H9 (cell line): ENCODE results near the gene ANKZF1. TPM values are rescaled to one million over a fixed set of nuclear protein-coding genes. Genes with fewer than 3 reads are reported as not detected.

Experiments
- DNase-seq: peaks from one replicate; pipeline ENCODE4 v3.0.0-alpha.2; 2017
- H2AFZ ChIP-seq: one replicate; pipeline ENCODE4 v1.6.1; 2013; ENCODE audit warnings: mild to moderate bottlenecking, low read length, control low read depth, moderate library complexity
- H2AK5ac ChIP-seq: 2 replicates; pipeline ENCODE4 v1.6.1; 2013; ENCODE audit warnings: low read length, control low read depth, mixed read lengths; ENCODE audit not compliant: insufficient read length
- H2BK120ac ChIP-seq: one replicate; pipeline ENCODE4 v1.6.1; 2013; ENCODE audit warnings: low read depth, mild to moderate bottlenecking, low read length, control low read depth, inconsistent platforms; ENCODE audit not compliant: poor library complexity, severe bottlenecking
- H2BK12ac ChIP-seq: 2 replicates; pipeline ENCODE4 v1.6.1; 2013; ENCODE audit warnings: low read length, control low read depth, mixed read lengths, low read depth; ENCODE audit not compliant: insufficient read length
- H2BK15ac ChIP-seq: 2 replicates; pipeline ENCODE4 v1.6.1; 2013; ENCODE audit warnings: low read depth, low read length, control low read depth
- H2BK20ac ChIP-seq: one replicate; pipeline ENCODE4 v1.6.1; 2013; ENCODE audit warnings: low read depth, mild to moderate bottlenecking, low read length, control low read depth, inconsistent platforms; ENCODE audit not compliant: poor library complexity, severe bottlenecking
- H2BK5ac ChIP-seq: 2 replicates; pipeline ENCODE4 v1.6.1; 2013; ENCODE audit warnings: low read length, control low read depth, mixed read lengths; ENCODE audit not compliant: insufficient read length
- H3K14ac ChIP-seq: 2 replicates; pipeline ENCODE4 v1.6.1; 2013; ENCODE audit warnings: low read length, control low read depth; ENCODE audit not compliant: insufficient read depth
- H3K18ac ChIP-seq: 2 replicates; pipeline ENCODE4 v1.6.1; 2013; ENCODE audit warnings: low read depth, mild to moderate bottlenecking, mixed read lengths, low read length, control low read depth; ENCODE audit not compliant: insufficient read length
- H3K23ac ChIP-seq: 2 replicates; pipeline ENCODE4 v1.6.1; 2013; ENCODE audit warnings: low read length, control low read depth, mixed read lengths, low read depth; ENCODE audit not compliant: insufficient read length
- H3K23me2 ChIP-seq: 2 replicates; pipeline ENCODE4 v1.6.1; 2013; ENCODE audit warnings: low read depth, mild to moderate bottlenecking, mixed read lengths, low read length, control low read depth; ENCODE audit not compliant: insufficient read length, poor library complexity, severe bottlenecking
- H3K27ac ChIP-seq: 2 replicates; pipeline ENCODE4 v1.5.1; 2013; ENCODE audit warnings: low read length, control low read depth, mixed read lengths, low read depth; ENCODE audit not compliant: insufficient read length
- H3K27me3 ChIP-seq: 2 replicates; pipeline ENCODE4 v1.6.1; 2013; ENCODE audit warnings: low read length, control low read depth, inconsistent platforms; ENCODE audit not compliant: insufficient read depth
- H3K4ac ChIP-seq: 2 replicates; pipeline ENCODE4 v1.6.1; 2013; ENCODE audit warnings: low read depth, mild to moderate bottlenecking, control low read depth, inconsistent platforms, low read length, moderate library complexity
- H3K4me1 ChIP-seq: 2 replicates; pipeline ENCODE4 v1.6.1; 2013; ENCODE audit warnings: low read length, control low read depth, inconsistent platforms; ENCODE audit not compliant: insufficient read depth
- H3K4me2 ChIP-seq: 2 replicates; pipeline ENCODE4 v1.6.1; 2013; ENCODE audit warnings: low read length, control low read depth, mixed read lengths; ENCODE audit not compliant: insufficient read length, insufficient read depth
- H3K56ac ChIP-seq: 2 replicates; pipeline ENCODE4 v1.6.1; 2013; ENCODE audit warnings: low read depth, mild to moderate bottlenecking, mixed read lengths, low read length, control low read depth; ENCODE audit not compliant: insufficient read length
- H3K79me1 ChIP-seq: 2 replicates; pipeline ENCODE4 v1.6.1; 2013; ENCODE audit warnings: low read depth, mild to moderate bottlenecking, moderate library complexity, low read length, control low read depth, inconsistent platforms; ENCODE audit not compliant: insufficient read depth, poor library complexity, severe bottlenecking
- H3K79me2 ChIP-seq: 2 replicates; pipeline ENCODE4 v1.6.1; 2013; ENCODE audit warnings: low read length, control low read depth, inconsistent platforms; ENCODE audit not compliant: insufficient read depth
- H3K9ac ChIP-seq: 2 replicates; pipeline ENCODE4 v1.6.1; 2013; ENCODE audit warnings: low read length, control low read depth, mixed read lengths; ENCODE audit not compliant: insufficient read length; ENCODE audit errors: extremely low read depth
- H3K9me3 ChIP-seq: one replicate; pipeline ENCODE4 v1.6.1; 2013; ENCODE audit warnings: low read depth, low read length, inconsistent platforms; ENCODE audit not compliant: control insufficient read depth
- H3T11ph ChIP-seq: one replicate; pipeline ENCODE4 v1.6.1; 2013; ENCODE audit warnings: mild to moderate bottlenecking, low read length, control low read depth, inconsistent platforms
- H4K20me1 ChIP-seq: one replicate; pipeline ENCODE4 v1.6.1; 2013; ENCODE audit not compliant: control insufficient read depth, insufficient read length, insufficient read depth
- H4K5ac ChIP-seq: 2 replicates; pipeline ENCODE4 v1.6.1; 2013; ENCODE audit warnings: low read depth, mild to moderate bottlenecking, mixed read lengths, low read length, control low read depth; ENCODE audit not compliant: insufficient read length
- H4K8ac ChIP-seq: replicated peaks from 2 replicates; pipeline ENCODE4 v1.6.1; 2013; ENCODE audit warnings: low read length, control low read depth, mixed read lengths, low read depth; ENCODE audit not compliant: insufficient read length
- H4K91ac ChIP-seq: 2 replicates; pipeline ENCODE4 v1.6.1; 2013; ENCODE audit warnings: low read depth, mild to moderate bottlenecking, moderate library complexity, mixed read lengths, low read length, control low read depth; ENCODE audit not compliant: insufficient read length
- H3K27ac Mint-ChIP-seq, 3 experiments: 2 replicates in 2 of 3; 3 replicates in 1 of 3; pipeline ENCODE4 v1.8.0; 2020 to 2021; ENCODE audit warnings: mixed read lengths in 3 of 3, mild to moderate bottlenecking in 1 of 3, moderate library complexity in 1 of 3
- H3K27me3 Mint-ChIP-seq: 2 replicates; pipeline ENCODE4 v1.8.0; 2021; ENCODE audit warnings: low read depth, mild to moderate bottlenecking, moderate library complexity, mixed read lengths
- H3K36me3 Mint-ChIP-seq, 3 experiments: 2 replicates in 2 of 3; 3 replicates in 1 of 3; pipeline ENCODE4 v1.8.0; 2020 to 2021; ENCODE audit warnings: low read depth in 3 of 3, mixed read lengths in 3 of 3; ENCODE audit not compliant: insufficient read depth in 1 of 3
- H3K4me1 Mint-ChIP-seq, 2 experiments: 2 replicates each; pipeline ENCODE4 v1.8.0; 2020; ENCODE audit warnings: mixed read lengths in 2 of 2
- H3K4me3 Mint-ChIP-seq, 2 experiments: 2 replicates in 1 of 2; 3 replicates in 1 of 2; pipeline ENCODE4 v1.8.0; 2020 to 2021; ENCODE audit warnings: mild to moderate bottlenecking in 2 of 2, mixed read lengths in 2 of 2, moderate library complexity in 1 of 2
- H3K9me3 Mint-ChIP-seq, 2 experiments: 2 replicates in 1 of 2; 3 replicates in 1 of 2; pipeline ENCODE4 v1.8.0; 2020; ENCODE audit warnings: mild to moderate bottlenecking in 2 of 2, mixed read lengths in 2 of 2, moderate library complexity in 1 of 2
- WGBS: extraction: QIAGEN DNeasy Blood & Tissue Kit; methylation state at CpG from one replicate; pipeline ENCODE4 v1.1.7; 2013; ENCODE audit warnings: missing lambda C conversion rate, low lambda C conversion rate, mixed read lengths; ENCODE audit not compliant: insufficient read length; ENCODE audit errors: extremely low coverage; 5-methylcytosine and 5-hydroxymethylcytosine counted together
- total RNA-seq: library from RNA; stranded (reverse); gene quantifications from 2 replicates; pipeline ENCODE4 v1.2.1, GENCODE V29; 2021
- TF ChIP-seq, protein P1 (sequence below): fragments of 200-600 bp; sonication (generic); conservative IDR thresholded peaks from 3 replicates; pipeline ENCODE4 v1.8.0; 2021; ENCODE audit warnings: antibody characterized with exemption, mild to moderate bottlenecking

The ANKZF1 gene
- total RNA-seq, 1 experiment from 2014 or later: 55.4 TPM

DNA sequence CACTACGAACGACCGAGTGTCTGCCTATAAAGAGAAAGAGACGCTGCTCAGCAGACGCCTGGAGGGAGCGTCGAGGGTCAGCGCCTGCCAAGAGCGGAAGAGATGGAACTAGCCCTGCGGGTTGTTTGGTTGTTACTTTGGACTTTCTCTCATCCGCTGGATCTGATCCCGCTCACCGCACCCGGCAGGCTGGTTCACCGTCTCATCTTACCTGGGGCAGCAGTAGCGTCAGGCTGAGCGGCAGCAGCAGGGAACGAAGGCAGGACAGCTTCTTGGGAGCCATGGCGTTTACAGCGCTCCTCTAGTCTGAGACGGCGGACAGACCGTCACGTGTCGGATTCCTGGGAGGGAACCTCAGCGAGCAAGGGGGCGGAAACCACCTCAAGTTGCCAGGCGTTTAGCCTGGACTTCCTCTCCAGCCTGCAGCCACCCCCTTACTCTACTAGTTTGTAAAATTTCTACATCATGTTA is 13.7 kb downstream of the ANKZF1 start:
- H3K36me3 Mint-ChIP-seq: peaks cover 0 to 8% (median 4%) of the 10 kb centered on the region in 3 experiments; a peak in 5 of 7 replicates
- TF ChIP-seq, protein P1, sequence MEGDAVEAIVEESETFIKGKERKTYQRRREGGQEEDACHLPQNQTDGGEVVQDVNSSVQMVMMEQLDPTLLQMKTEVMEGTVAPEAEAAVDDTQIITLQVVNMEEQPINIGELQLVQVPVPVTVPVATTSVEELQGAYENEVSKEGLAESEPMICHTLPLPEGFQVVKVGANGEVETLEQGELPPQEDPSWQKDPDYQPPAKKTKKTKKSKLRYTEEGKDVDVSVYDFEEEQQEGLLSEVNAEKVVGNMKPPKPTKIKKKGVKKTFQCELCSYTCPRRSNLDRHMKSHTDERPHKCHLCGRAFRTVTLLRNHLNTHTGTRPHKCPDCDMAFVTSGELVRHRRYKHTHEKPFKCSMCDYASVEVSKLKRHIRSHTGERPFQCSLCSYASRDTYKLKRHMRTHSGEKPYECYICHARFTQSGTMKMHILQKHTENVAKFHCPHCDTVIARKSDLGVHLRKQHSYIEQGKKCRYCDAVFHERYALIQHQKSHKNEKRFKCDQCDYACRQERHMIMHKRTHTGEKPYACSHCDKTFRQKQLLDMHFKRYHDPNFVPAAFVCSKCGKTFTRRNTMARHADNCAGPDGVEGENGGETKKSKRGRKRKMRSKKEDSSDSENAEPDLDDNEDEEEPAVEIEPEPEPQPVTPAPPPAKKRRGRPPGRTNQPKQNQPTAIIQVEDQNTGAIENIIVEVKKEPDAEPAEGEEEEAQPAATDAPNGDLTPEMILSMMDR: no peak
- H2BK15ac ChIP-seq: no peak overlapping the region
- no peaks in the 10 kb centered on the region for H3K79me1 ChIP-seq
- H3K14ac ChIP-seq: no peak overlapping the region
- H3K9ac ChIP-seq: no peak overlapping the region
- H3K9me3 Mint-ChIP-seq: no peaks in the 10 kb centered on the region
- peak overlapping the region in 1 of 2 experiments; percentile 54; a peak in 2 of 5 replicates for H3K4me3 Mint-ChIP-seq
- H3K4me2 ChIP-seq: no peak overlapping the region
- no peak overlapping the region for H2AFZ ChIP-seq
- H3K23me2 ChIP-seq: no peaks in the 10 kb centered on the region
- H3K27ac ChIP-seq: no peak overlapping the region
- peaks cover 9 to 11% of the 10 kb centered on the region in 2 experiments for H3K4me1 Mint-ChIP-seq
- no peaks in the 10 kb centered on the region for H3K27me3 ChIP-seq
- no peak overlapping the region for H2BK20ac ChIP-seq
- H3K4ac ChIP-seq: no peak overlapping the region
- H3K4me1 ChIP-seq: peaks cover 2% of the 10 kb centered on the region; the same call in 1 of the 2 replicates
- H4K5ac ChIP-seq: no peak overlapping the region
- no peaks in the 10 kb centered on the region for H4K20me1 ChIP-seq
- H3K9me3 ChIP-seq: no peaks in the 10 kb centered on the region
- H3K23ac ChIP-seq: no peak overlapping the region
- no peak overlapping the region for H2BK12ac ChIP-seq
- no peak for DNase-seq
- H2AK5ac ChIP-seq: no peak overlapping the region
- no peak overlapping the region for H2BK120ac ChIP-seq
- no peak overlapping the region for H3K56ac ChIP-seq
- H2BK5ac ChIP-seq: no peak overlapping the region
- H4K8ac ChIP-seq: no peak overlapping the region
- no peak overlapping the region for H4K91ac ChIP-seq
- no peaks in the 10 kb centered on the region for H3K27me3 Mint-ChIP-seq
- H3K79me2 ChIP-seq: no peaks in the 10 kb centered on the region
- H3T11ph ChIP-seq: no peak overlapping the region
- WGBS: no CpG with 5 or more reads among the region's 28 CpGs
- no peak overlapping the region for H3K18ac ChIP-seq
- peak overlapping the region in 1 of 3 experiments; percentile 41; a peak in 1 of 7 replicates for H3K27ac Mint-ChIP-seq
